Gastroesophageal sphincter (tissue), 4 donors: ENCODE results near the gene MRPS25. TPM values are rescaled to one million over a fixed set of nuclear protein-coding genes. Genes with fewer than 3 reads are reported as not detected.

Experiments
- ATAC-seq: fragments of 150-250 bp; one replicate; pipeline ENCODE4 v1.9.1; 2016; ENCODE audit warnings: mild to moderate bottlenecking, moderate library complexity
- H3K27ac ChIP-seq, 4 donors: fragments of 200-600 bp; sonication (generic) in 3 of 4; 1 replicate in 3 of 4; 2 replicates in 1 of 4; pipeline ENCODE4 v1.5.1; 2016 to 2019
- H3K27me3 ChIP-seq: fragments of 200-600 bp; sonication (generic); one replicate; pipeline ENCODE4 v1.5.1; 2019
- H3K36me3 ChIP-seq, 2 donors: fragments of 200-600 bp; sonication (generic); one replicate each; pipeline ENCODE4 v1.5.1; 2019; ENCODE audit warnings: control low read depth in 1 of 2
- H3K4me1 ChIP-seq, 3 donors: fragments of 200-600 bp; sonication (generic); 1 replicate in 2 of 3; 2 replicates in 1 of 3; pipeline ENCODE4 v1.5.1; 2016 to 2019; ENCODE audit warnings: control low read depth in 2 of 3
- H3K4me3 ChIP-seq, 2 donors: fragments of 200-600 bp; sonication (generic); one replicate each; pipeline ENCODE4 v1.5.1; 2019; ENCODE audit warnings: mild to moderate bottlenecking in 1 of 2, moderate library complexity in 1 of 2
- H3K9me3 ChIP-seq, 3 donors: fragments of 200-600 bp; sonication (generic); one replicate each; pipeline ENCODE4 v1.5.1; 2017 to 2019; ENCODE audit warnings: control low read depth in 2 of 3
- EP300 ChIP-seq: sonication (generic); formaldehyde crosslinking; IDR thresholded peaks from one replicate; pipeline ENCODE4 v1.6.1; 2017; ENCODE audit warnings: antibody characterized with exemption, mild to moderate bottlenecking
- POLR2A ChIP-seq, 2 donors: fragments of 450-650 bp; IDR thresholded peaks; one replicate each; pipeline ENCODE4 v1.6.1; 2017; ENCODE audit warnings: antibody characterized with exemption in 2 of 2, mild to moderate bottlenecking in 2 of 2, moderate library complexity in 1 of 2
- POLR2AphosphoS5 ChIP-seq: sonication (generic); formaldehyde crosslinking; IDR thresholded peaks from one replicate; pipeline ENCODE4 v1.6.1; 2017; ENCODE audit warnings: antibody characterized with exemption
- WGBS, 2 donors: methylation state at CpG; one replicate each; pipeline ENCODE4 v1.1.5; 2018; ENCODE audit warnings: low coverage in 1 of 2; 5-methylcytosine and 5-hydroxymethylcytosine counted together
- total RNA-seq, 4 donors: library from RNA; depleted of rRNA; stranded (reverse); fragments of >200 nt; gene quantifications; one replicate each; pipeline ENCODE4 v1.1.0, GENCODE V29; 2016
- TF ChIP-seq, protein P1 (sequence below), 4 experiments: fragments of 200-600 bp in 2 of 4; fragments of 450-650 bp in 2 of 4; sonication (generic) in 1 of 4; IDR thresholded peaks; one replicate each; pipeline ENCODE4 v1.5.1; 2017 to 2019; ENCODE audit warnings: antibody characterized with exemption in 4 of 4, mild to moderate bottlenecking in 2 of 4, moderate library complexity in 2 of 4

Gene MRPS25
- total RNA-seq, 4 donors from 2014 or later, result 17.6 to 32.0 (median 27.9) TPM

GRCh38 chr3:15023249-15023648 lies 41.9 kb downstream of the MRPS25 start:
- ATAC-seq, result no peak
- no peaks in the 10 kb centered on the region for H3K4me1 ChIP-seq
- TF ChIP-seq POLR2A (IDR thresholded peaks at IDR 0.05), result no peak
- TF ChIP-seq, protein P1, sequence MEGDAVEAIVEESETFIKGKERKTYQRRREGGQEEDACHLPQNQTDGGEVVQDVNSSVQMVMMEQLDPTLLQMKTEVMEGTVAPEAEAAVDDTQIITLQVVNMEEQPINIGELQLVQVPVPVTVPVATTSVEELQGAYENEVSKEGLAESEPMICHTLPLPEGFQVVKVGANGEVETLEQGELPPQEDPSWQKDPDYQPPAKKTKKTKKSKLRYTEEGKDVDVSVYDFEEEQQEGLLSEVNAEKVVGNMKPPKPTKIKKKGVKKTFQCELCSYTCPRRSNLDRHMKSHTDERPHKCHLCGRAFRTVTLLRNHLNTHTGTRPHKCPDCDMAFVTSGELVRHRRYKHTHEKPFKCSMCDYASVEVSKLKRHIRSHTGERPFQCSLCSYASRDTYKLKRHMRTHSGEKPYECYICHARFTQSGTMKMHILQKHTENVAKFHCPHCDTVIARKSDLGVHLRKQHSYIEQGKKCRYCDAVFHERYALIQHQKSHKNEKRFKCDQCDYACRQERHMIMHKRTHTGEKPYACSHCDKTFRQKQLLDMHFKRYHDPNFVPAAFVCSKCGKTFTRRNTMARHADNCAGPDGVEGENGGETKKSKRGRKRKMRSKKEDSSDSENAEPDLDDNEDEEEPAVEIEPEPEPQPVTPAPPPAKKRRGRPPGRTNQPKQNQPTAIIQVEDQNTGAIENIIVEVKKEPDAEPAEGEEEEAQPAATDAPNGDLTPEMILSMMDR (IDR thresholded peaks at IDR 0.05), result no peak
- no peak overlapping the region for H3K4me3 ChIP-seq
- WGBS, 2 donors, result 46 to 64% methylated on average over 3 to 4 of the region's 5 CpGs
- H3K36me3 ChIP-seq, result peaks cover 13 to 100% of the 10 kb centered on the region in 2 donors
- H3K9me3 ChIP-seq, result no peaks in the 10 kb centered on the region
- no peak overlapping the region for H3K27ac ChIP-seq
- H3K27me3 ChIP-seq, result no peaks in the 10 kb centered on the region

DNA sequence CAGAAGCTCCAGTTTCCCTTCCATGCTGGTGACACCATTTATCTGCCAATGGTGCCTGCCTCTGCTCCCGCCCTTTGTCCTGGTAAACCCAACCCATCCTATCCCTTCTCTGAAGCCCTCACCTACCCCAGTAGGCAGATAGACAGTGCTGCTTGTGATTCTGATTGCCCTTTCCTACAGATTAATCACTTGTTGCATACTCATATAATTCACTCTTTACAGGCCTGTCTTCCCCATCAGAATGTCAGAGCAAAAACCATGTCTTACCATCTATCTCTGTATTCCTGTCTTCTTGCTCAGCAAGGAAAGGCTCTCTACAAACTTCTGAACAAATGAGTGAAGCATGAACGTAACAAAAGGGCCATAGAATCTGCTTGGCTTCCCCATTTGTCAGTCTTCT lies 47.9 kb downstream of the MRPS25 start:
- no peaks in the 10 kb centered on the region for H3K4me1 ChIP-seq

DNA sequence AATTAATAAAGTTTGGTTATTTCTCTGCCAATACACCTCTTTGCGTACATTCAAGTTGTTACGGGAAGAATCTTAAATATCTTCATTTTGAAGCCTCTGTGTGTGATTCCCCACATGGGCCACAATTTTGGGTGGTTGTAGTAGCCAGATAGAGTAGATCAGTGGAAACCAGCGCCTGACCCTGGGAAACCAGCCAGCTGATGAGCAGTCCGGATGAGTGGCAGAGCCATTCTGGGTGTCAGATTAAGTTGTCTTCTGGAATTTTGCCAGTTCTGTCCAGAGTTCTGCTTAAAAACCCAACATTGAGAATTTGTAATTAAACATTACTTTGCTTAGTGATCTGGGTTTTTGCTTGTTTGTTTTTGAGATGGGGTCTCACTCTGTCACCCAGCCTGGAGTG lies 49.7 kb downstream of the MRPS25 start:
- Histone ChIP-seq H3K4me3 (no peak overlapping the region), H3K36me3 (peaks cover 0 to 92% of the 10 kb centered on the region in 2 donors), H3K27ac (no peak overlapping the region), H3K27me3 (no peaks in the 10 kb centered on the region), H3K9me3 (no peaks in the 10 kb centered on the region), H3K4me1 (no peaks in the 10 kb centered on the region)
- WGBS, 2 donors, result 67 to 81% methylated on average over 4 of the region's 4 CpGs
- TF ChIP-seq POLR2AphosphoS5 (no peak), POLR2A (IDR thresholded peaks at IDR 0.05) (no peak), EP300 (no peak)
- TF ChIP-seq, protein P1 (IDR thresholded peaks at IDR 0.05), result no peak
- ATAC-seq, result no peak

More for the DNA sequence above, 47.9 kb downstream of the MRPS25 start:
- TF ChIP-seq POLR2AphosphoS5, result no peak
- TF ChIP-seq, protein P1 (IDR thresholded peaks at IDR 0.05), result no peak
- no peak for TF ChIP-seq EP300
- TF ChIP-seq POLR2A (IDR thresholded peaks at IDR 0.05), result no peak
- no peak overlapping the region for H3K27ac ChIP-seq
- no peak for ATAC-seq
- WGBS, 2 donors, result 88% methylated on average over 1 to 2 of the region's 2 CpGs
- H3K4me3 ChIP-seq, result no peak overlapping the region
- H3K27me3 ChIP-seq, result no peaks in the 10 kb centered on the region
- H3K36me3 ChIP-seq, result peaks cover 4 to 99% of the 10 kb centered on the region in 2 donors
- H3K9me3 ChIP-seq, result no peaks in the 10 kb centered on the region

DNA sequence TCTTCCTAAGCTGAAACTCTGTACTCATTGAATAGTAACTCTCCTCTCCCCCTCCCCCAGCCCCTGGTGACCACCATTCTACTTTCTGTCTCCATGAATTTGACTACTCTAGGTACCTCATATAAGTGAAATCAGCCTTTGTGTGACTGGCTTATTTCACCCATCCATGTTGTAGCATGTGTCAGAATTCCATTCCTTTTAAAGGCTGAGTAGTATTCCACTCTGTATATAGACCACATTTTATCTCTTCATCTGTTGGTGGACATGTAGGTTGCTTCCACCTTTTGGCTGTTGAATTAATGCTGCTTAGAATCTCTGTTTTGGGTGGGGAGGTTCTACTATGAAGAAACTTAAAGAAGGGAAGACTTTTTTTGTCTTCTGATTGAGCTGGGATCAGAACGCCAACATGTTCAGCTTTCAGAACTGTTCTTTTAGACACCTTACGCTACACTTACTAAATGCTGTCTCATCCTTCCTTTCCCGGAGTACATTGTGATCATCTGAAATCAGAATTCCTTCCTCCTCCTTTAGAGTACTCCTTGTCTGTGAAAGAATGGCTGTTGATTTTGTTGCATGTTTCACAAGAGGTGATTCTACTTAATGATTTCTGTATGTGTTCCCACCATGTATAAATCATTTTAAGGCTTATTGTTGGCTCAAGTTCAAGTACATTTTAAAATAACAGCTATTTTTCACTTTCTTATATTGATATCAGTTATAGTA lies 50.3 kb downstream of the MRPS25 start:
- H3K4me3 ChIP-seq, result no peak overlapping the region
- 83 to 97% methylated on average over 3 of the region's 3 CpGs for WGBS, 2 donors
- no peaks in the 10 kb centered on the region for H3K27me3 ChIP-seq
- no peak overlapping the region for H3K27ac ChIP-seq
- ATAC-seq, result no peak
- TF ChIP-seq, protein P1 (IDR thresholded peaks at IDR 0.05), result no peak
- TF ChIP-seq EP300, result no peak
- TF ChIP-seq POLR2A (IDR thresholded peaks at IDR 0.05), result no peak
- H3K36me3 ChIP-seq, result peaks cover 0 to 85% of the 10 kb centered on the region in 2 donors
- no peaks in the 10 kb centered on the region for H3K4me1 ChIP-seq
- H3K9me3 ChIP-seq, result no peaks in the 10 kb centered on the region

DNA sequence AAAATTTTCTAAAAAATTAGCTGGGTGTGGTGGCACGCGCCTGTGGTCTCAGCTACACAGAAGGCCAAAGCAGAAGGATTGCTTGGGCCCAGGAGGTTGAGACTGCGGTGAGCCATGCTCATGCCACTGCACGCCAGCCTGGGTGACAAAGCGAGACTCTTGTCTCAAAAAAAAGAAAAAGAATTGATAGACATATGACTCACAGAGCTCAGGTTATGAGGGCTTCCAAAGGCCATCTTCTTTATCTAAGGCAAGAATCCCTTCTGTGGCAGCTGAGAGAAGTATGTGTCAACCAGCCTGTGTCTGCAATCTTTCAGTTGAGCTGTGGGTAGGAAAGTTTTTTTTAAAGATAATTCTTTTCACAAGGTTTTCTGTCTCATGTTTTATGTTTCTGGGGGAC lies 53.9 kb downstream of the MRPS25 start:
- H3K4me3 ChIP-seq, result no peak overlapping the region
- no peaks in the 10 kb centered on the region for H3K9me3 ChIP-seq
- H3K4me1 ChIP-seq, result peaks cover 0 to 11% (median 0%) of the 10 kb centered on the region in 3 donors
- peaks cover 0 to 64% of the 10 kb centered on the region in 2 donors for H3K36me3 ChIP-seq
- TF ChIP-seq EP300 (no peak), POLR2AphosphoS5 (no peak), POLR2A (IDR thresholded peaks at IDR 0.05) (no peak)
- TF ChIP-seq, protein P1 (IDR thresholded peaks at IDR 0.05), result no peak
- H3K27ac ChIP-seq, result no peak overlapping the region
- H3K27me3 ChIP-seq, result no peaks in the 10 kb centered on the region
- WGBS, 2 donors, result 76 to 78% methylated on average over 4 of the region's 5 CpGs
- ATAC-seq, result no peak
